Neuron (in vitro differentiated cells): ENCODE measurements around the gene ITLN1.
"Not testable (repeated sequence)": the region's sequence is repeated elsewhere in the genome, so short reads cannot be mapped to it uniquely, and the experiment has no call there.

Source experiments
- H2AFZ ChIP-seq: one replicate; pipeline ENCODE4 v1.6.1; 2013; ENCODE audit warnings: low read depth, mild to moderate bottlenecking, inconsistent platforms, low read length, moderate library complexity
- H3K27me3 ChIP-seq: one replicate; pipeline ENCODE4 v1.6.1; 2013; ENCODE audit warnings: low read length; ENCODE audit not compliant: insufficient read depth
- H3K36me3 ChIP-seq: one replicate; pipeline ENCODE4 v1.6.1; 2013; ENCODE audit warnings: low read length; ENCODE audit not compliant: insufficient read depth
- H3K4me1 ChIP-seq: one replicate; pipeline ENCODE4 v1.6.1; 2013; ENCODE audit warnings: low read length; ENCODE audit not compliant: insufficient read depth
- H3K4me3 ChIP-seq: 2 replicates; pipeline ENCODE4 v1.5.1; 2013; ENCODE audit warnings: mild to moderate bottlenecking, low read length, moderate library complexity
- H3K9me3 ChIP-seq: one replicate; pipeline ENCODE4 v1.6.1; 2013; ENCODE audit warnings: low read length

Gene ITLN1

GRCh38 chr1:160876311-160876710, 8.7 kb downstream of the ITLN1 start:
- H3K36me3 ChIP-seq, result no peaks in the 10 kb centered on the region

GRCh38 chr1:160875591-160875990, 9.4 kb downstream of the ITLN1 start:
- not testable (repeated sequence) for H2AFZ ChIP-seq

More at GRCh38 chr1:160876311-160876710, 8.7 kb downstream of the ITLN1 start:
- no peak overlapping the region for H3K4me3 ChIP-seq
- no peak overlapping the region for H2AFZ ChIP-seq
- no peaks in the 10 kb centered on the region for H3K27me3 ChIP-seq
- H3K9me3 ChIP-seq, result no peaks in the 10 kb centered on the region
- H3K4me1 ChIP-seq, result no peaks in the 10 kb centered on the region

GRCh38 chr1:160874935-160875334, 10.0 kb downstream of the ITLN1 start:
- Histone ChIP-seq H3K9me3 (no peaks in the 10 kb centered on the region), H3K36me3 (no peaks in the 10 kb centered on the region), H2AFZ (no peak overlapping the region), H3K27me3 (no peaks in the 10 kb centered on the region), H3K4me3 (no peak overlapping the region), H3K4me1 (no peaks in the 10 kb centered on the region)

More at GRCh38 chr1:160875591-160875990, 9.4 kb downstream of the ITLN1 start:
- H3K9me3 ChIP-seq, H3K36me3 ChIP-seq, H3K4me3 ChIP-seq, H3K27me3 ChIP-seq, H3K4me1 ChIP-seq: not testable (repeated sequence)

GRCh38 chr1:160868141-160868540, 16.8 kb downstream of the ITLN1 start:
- Histone ChIP-seq H3K4me3 (no peak overlapping the region), H3K27me3 (peaks cover 2% of the 10 kb centered on the region), H3K9me3 (no peaks in the 10 kb centered on the region), H3K4me1 (no peaks in the 10 kb centered on the region), H3K36me3 (no peaks in the 10 kb centered on the region), H2AFZ (no peak overlapping the region)

- not testable (repeated sequence) for H3K9me3 ChIP-seq, H2AFZ ChIP-seq, H3K4me3 ChIP-seq, H3K36me3 ChIP-seq, H3K4me1 ChIP-seq, H3K27me3 ChIP-seq
Measured at GRCh38 chr1:160867651-160868050, 17.3 kb downstream of the ITLN1 start.

GRCh38 chr1:160866695-160867260, 18.2 kb downstream of the ITLN1 start:
- H2AFZ ChIP-seq, result no peak overlapping the region
- H3K4me1 ChIP-seq, result no peaks in the 10 kb centered on the region
- H3K27me3 ChIP-seq, result peaks cover 5% of the 10 kb centered on the region
- no peaks in the 10 kb centered on the region for H3K9me3 ChIP-seq
- H3K36me3 ChIP-seq, result no peaks in the 10 kb centered on the region
- H3K4me3 ChIP-seq, result no peak overlapping the region

GRCh38 chr1:160866001-160866694, 18.8 kb downstream of the ITLN1 start:
- H3K36me3 ChIP-seq, result no peaks in the 10 kb centered on the region
- no peak overlapping the region for H3K4me3 ChIP-seq
- no peaks in the 10 kb centered on the region for H3K4me1 ChIP-seq
- H3K9me3 ChIP-seq, result no peaks in the 10 kb centered on the region
- H2AFZ ChIP-seq, result no peak overlapping the region
- H3K27me3 ChIP-seq, result peaks cover 5% of the 10 kb centered on the region

- H3K27me3 ChIP-seq, result peaks cover 5% of the 10 kb centered on the region
- no peaks in the 10 kb centered on the region for H3K36me3 ChIP-seq
- H3K9me3 ChIP-seq, result no peaks in the 10 kb centered on the region
Measured at GRCh38 chr1:160865337-160865736, 19.6 kb downstream of the ITLN1 start.

GRCh38 chr1:160864173-160864572, 20.8 kb downstream of the ITLN1 start:
- H3K9me3 ChIP-seq, result no peaks in the 10 kb centered on the region
- no peaks in the 10 kb centered on the region for H3K36me3 ChIP-seq
- peaks cover 5% of the 10 kb centered on the region for H3K27me3 ChIP-seq
- H2AFZ ChIP-seq, result no peak overlapping the region
- no peak overlapping the region for H3K4me3 ChIP-seq
- H3K4me1 ChIP-seq, result no peaks in the 10 kb centered on the region

More at GRCh38 chr1:160865337-160865736, 19.6 kb downstream of the ITLN1 start:
- Histone ChIP-seq H3K4me1 (no peaks in the 10 kb centered on the region), H3K4me3 (no peak overlapping the region), H2AFZ (no peak overlapping the region)

- Histone ChIP-seq H2AFZ (no peak overlapping the region), H3K4me1 (no peaks in the 10 kb centered on the region), H3K36me3 (no peaks in the 10 kb centered on the region), H3K9me3 (no peaks in the 10 kb centered on the region), H3K27me3 (peaks cover 5% of the 10 kb centered on the region), H3K4me3 (no peak overlapping the region)
Measured at GRCh38 chr1:160863774-160864131, 21.2 kb downstream of the ITLN1 start.

GRCh38 chr1:160863061-160863773, 21.8 kb downstream of the ITLN1 start:
- H3K9me3 ChIP-seq, result no peaks in the 10 kb centered on the region
- H3K4me1 ChIP-seq, result no peaks in the 10 kb centered on the region
- peaks cover 5% of the 10 kb centered on the region for H3K27me3 ChIP-seq
- H3K36me3 ChIP-seq, result no peaks in the 10 kb centered on the region
- H2AFZ ChIP-seq, result no peak overlapping the region
- no peak overlapping the region for H3K4me3 ChIP-seq

- Histone ChIP-seq H3K36me3 (no peaks in the 10 kb centered on the region), H3K27me3 (peaks cover 4% of the 10 kb centered on the region), H3K4me3 (no peak within 1 kb of the TSS), H2AFZ (no peak within 1 kb of the TSS), H3K9me3 (no peaks in the 10 kb centered on the region), H3K4me1 (no peaks in the 10 kb centered on the region)
Measured at GRCh38 chr1:160862203-160863060, 22.5 kb downstream of the ITLN1 start, which contains the start of gene CD244. Gene CD244, minus strand, starts transcription at chr1:160862887. Its CDS starts 210 bp downstream, at chr1:160862677.
